Spleen (tissue), 7 donors: ENCODE data around the gene OR13F1.

ENCODE experiments used
- POLR2AphosphoS5 ChIP-seq, 3 donors: sonication (generic); formaldehyde crosslinking; IDR thresholded peaks; one replicate each; pipeline ENCODE4 v1.5.1; 2017; ENCODE audit warnings: antibody characterized with exemption in 3 of 3
- TF ChIP-seq, protein P1 (sequence below), 11 experiments: fragments of 200-600 bp in 7 of 11; fragments of 450-650 bp in 4 of 11; sonication (generic) in 4 of 11; IDR thresholded peaks in 8 of 11; conservative IDR thresholded peaks in 3 of 11; 1 replicate in 7 of 11; 2 replicates in 4 of 11; pipeline versions ENCODE4 v1.4.0 to v1.8.0; 2016 to 2021; ENCODE audit warnings: antibody characterized with exemption in 11 of 11, inconsistent platforms in 4 of 11, mild to moderate bottlenecking in 1 of 11
- donor health status: DM: no; HTN: no; CAD: no; lungs with moderate emphysema.
- donor health status: DM: no; HTN: no; CAD: no.
- donor health status: DM: no; HTN: no; CAD: no.

GRCh38 chr9:104456831-104457230, 47.2 kb upstream of the OR13F1 start:
- TF ChIP-seq, protein P1, sequence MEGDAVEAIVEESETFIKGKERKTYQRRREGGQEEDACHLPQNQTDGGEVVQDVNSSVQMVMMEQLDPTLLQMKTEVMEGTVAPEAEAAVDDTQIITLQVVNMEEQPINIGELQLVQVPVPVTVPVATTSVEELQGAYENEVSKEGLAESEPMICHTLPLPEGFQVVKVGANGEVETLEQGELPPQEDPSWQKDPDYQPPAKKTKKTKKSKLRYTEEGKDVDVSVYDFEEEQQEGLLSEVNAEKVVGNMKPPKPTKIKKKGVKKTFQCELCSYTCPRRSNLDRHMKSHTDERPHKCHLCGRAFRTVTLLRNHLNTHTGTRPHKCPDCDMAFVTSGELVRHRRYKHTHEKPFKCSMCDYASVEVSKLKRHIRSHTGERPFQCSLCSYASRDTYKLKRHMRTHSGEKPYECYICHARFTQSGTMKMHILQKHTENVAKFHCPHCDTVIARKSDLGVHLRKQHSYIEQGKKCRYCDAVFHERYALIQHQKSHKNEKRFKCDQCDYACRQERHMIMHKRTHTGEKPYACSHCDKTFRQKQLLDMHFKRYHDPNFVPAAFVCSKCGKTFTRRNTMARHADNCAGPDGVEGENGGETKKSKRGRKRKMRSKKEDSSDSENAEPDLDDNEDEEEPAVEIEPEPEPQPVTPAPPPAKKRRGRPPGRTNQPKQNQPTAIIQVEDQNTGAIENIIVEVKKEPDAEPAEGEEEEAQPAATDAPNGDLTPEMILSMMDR (IDR thresholded peaks at IDR 0.05 in 8 of 11, conservative IDR thresholded peaks at IDR 0.05 in 3 of 11): no peak
- TF ChIP-seq POLR2AphosphoS5 (IDR thresholded peaks at IDR 0.05): no peak
